GM12865 (cell line): ENCODE results near the gene FBN3.

Source experiments
- DNase-seq: peaks from one replicate; pipeline ENCODE4 v3.0.0; 2010; ENCODE audit warnings: low read depth
- H3K4me3 ChIP-seq: 2 replicates; pipeline ENCODE4 v1.5.1; 2011; ENCODE audit warnings: mild to moderate bottlenecking, low read depth, low read length, control low read depth
- CTCF ChIP-seq: IDR thresholded peaks from 2 replicates; pipeline ENCODE4 v1.5.1; 2011; ENCODE audit warnings: low read length, control low read depth, low read depth, inconsistent platforms; ENCODE audit not compliant: insufficient read depth; ENCODE audit errors: missing control alignments

The FBN3 gene

GRCh38 chr19:8148410-8149260 is 757 bp downstream of the FBN3 start:
- DNase-seq = no peak
- TF ChIP-seq CTCF = no peak
- no peak overlapping the region for H3K4me3 ChIP-seq

GRCh38 chr19:8148088-8148409 is 1.3 kb downstream of the FBN3 start:
- no peak for DNase-seq
- no peak for TF ChIP-seq CTCF
- no peak overlapping the region for H3K4me3 ChIP-seq

- TF ChIP-seq CTCF = no peak
- H3K4me3 ChIP-seq = no peak overlapping the region
- no peak for DNase-seq
These were observed 1.8 kb downstream of the FBN3 start for GRCh38 chr19:8147582-8147978.

GRCh38 chr19:8146877-8147581 is 2.4 kb downstream of the FBN3 start:
- no peak overlapping the region for H3K4me3 ChIP-seq
- DNase-seq = no peak
- TF ChIP-seq CTCF = no peak

GRCh38 chr19:8144273-8144995 is 5.0 kb downstream of the FBN3 start:
- no peak for TF ChIP-seq CTCF
- no peak overlapping the region for H3K4me3 ChIP-seq
- DNase-seq = no peak

GRCh38 chr19:8143041-8143440 is 6.4 kb downstream of the FBN3 start:
- H3K4me3 ChIP-seq = no peak overlapping the region
- no peak for TF ChIP-seq CTCF
- DNase-seq = no peak
